Skeletal muscle satellite cell (primary cell): ENCODE results near the gene ZNF488.

Experiments
- H3K27me3 ChIP-seq: 2 replicates; pipeline ENCODE4 v1.7.0; 2013; ENCODE audit warnings: low read length; ENCODE audit not compliant: control insufficient read depth, insufficient read depth
- H3K36me3 ChIP-seq: 2 replicates; pipeline ENCODE4 v1.7.0; 2013; ENCODE audit warnings: mild to moderate bottlenecking, control low read depth, low read length; ENCODE audit not compliant: insufficient read depth
- H3K4me1 ChIP-seq: 2 replicates; pipeline ENCODE4 v1.7.0; 2013; ENCODE audit warnings: low read length; ENCODE audit not compliant: control insufficient read depth, insufficient read depth
- H3K4me2 ChIP-seq: 2 replicates; pipeline ENCODE4 v1.7.0; 2013; ENCODE audit warnings: mild to moderate bottlenecking, low read length
- H3K4me3 ChIP-seq: 2 replicates; pipeline ENCODE4 v1.7.0; 2013; ENCODE audit warnings: low read length
- H3K9ac ChIP-seq: 2 replicates; pipeline ENCODE4 v1.7.0; 2013; ENCODE audit warnings: mild to moderate bottlenecking, low read depth, low read length, moderate library complexity
- H3K9me3 ChIP-seq: replicated peaks from 2 replicates; pipeline ENCODE4 v1.7.0; 2013; ENCODE audit warnings: mild to moderate bottlenecking, control low read depth, low read length

Gene ZNF488

GRCh38 chr10:47379445-47379785, 4.7 kb downstream of the ZNF488 start:
- Histone ChIP-seq H3K27me3 (peaks cover 87% of the 10 kb centered on the region), H3K36me3 (no peaks in the 10 kb centered on the region), H3K9ac (no peak overlapping the region), H3K4me3 (no peak overlapping the region), H3K4me2 (no peak overlapping the region), H3K4me1 (peaks cover 4% of the 10 kb centered on the region), H3K9me3 (no peaks in the 10 kb centered on the region)

GRCh38 chr10:47378606-47379444, 5.3 kb downstream of the ZNF488 start:
- Histone ChIP-seq H3K9me3 (no peaks in the 10 kb centered on the region), H3K36me3 (no peaks in the 10 kb centered on the region), H3K9ac (no peak overlapping the region), H3K4me1 (peaks cover 2% of the 10 kb centered on the region), H3K4me3 (no peak overlapping the region), H3K27me3 (peaks cover 90% of the 10 kb centered on the region), H3K4me2 (no peak overlapping the region)

DNA sequence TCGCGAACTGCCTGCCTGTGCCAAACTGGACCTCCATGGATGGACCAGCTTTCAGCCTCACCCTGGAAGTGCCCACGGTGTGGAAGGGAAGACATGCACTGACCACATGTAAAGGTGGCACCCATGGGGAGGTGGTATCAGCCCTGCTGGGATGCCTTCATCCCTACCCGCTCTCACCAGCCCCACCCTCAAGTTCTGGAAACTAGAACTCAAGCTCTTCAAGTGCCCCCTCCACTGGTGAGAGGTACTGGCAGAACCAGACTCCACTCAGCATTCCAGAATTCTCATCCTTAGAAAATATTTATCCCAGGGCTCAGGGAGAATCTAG, 5.9 kb downstream of the ZNF488 start:
- Histone ChIP-seq H3K9me3 (no peaks in the 10 kb centered on the region), H3K9ac (no peak overlapping the region), H3K4me1 (no peaks in the 10 kb centered on the region), H3K4me2 (no peak overlapping the region), H3K4me3 (no peak overlapping the region), H3K27me3 (peaks cover 90% of the 10 kb centered on the region), H3K36me3 (no peaks in the 10 kb centered on the region)

DNA sequence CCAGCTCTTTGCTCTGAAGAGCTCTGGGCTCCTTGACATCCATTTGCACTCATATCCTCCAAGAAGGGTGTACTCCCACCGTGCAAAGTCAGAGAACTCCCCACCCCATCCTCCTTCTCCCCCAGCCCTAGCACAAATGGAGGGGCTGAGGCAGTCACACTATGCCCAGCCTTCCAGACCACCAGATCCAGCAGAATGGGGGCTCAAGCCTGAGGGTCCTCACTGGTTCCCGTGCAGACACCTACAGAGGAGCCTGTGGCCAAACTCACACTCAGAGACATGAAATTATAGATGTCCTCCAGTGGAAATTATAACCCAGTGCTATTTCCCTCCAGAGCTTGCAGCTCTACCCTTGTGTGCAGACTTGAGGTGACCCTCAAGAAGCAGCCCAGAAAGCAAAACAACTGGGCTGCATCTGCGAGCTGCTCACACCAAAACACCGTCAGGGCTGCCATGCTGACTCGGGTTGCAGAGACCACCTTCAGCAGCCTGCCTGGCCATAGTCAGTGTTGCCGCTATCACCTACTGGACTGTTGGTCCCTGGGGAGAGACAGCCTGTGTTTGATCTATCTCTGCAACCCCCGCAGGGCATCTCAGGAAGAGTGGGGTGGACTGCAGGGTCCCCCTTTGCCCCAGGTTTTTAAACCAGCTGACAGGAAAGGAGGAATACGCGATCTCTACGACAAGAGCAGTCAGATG, 7.4 kb downstream of the ZNF488 start:
- Histone ChIP-seq H3K4me1 (no peaks in the 10 kb centered on the region), H3K4me2 (no peak overlapping the region), H3K9me3 (no peaks in the 10 kb centered on the region), H3K27me3 (peaks cover 83% of the 10 kb centered on the region), H3K9ac (no peak overlapping the region), H3K4me3 (no peak overlapping the region), H3K36me3 (no peaks in the 10 kb centered on the region)

- Histone ChIP-seq H3K36me3 (no peaks in the 10 kb centered on the region), H3K4me1 (no peaks in the 10 kb centered on the region), H3K27me3 (peaks cover 66% of the 10 kb centered on the region), H3K4me2 (no peak overlapping the region), H3K9ac (no peak overlapping the region), H3K9me3 (no peaks in the 10 kb centered on the region), H3K4me3 (no peak overlapping the region)
Observed at GRCh38 chr10:47374611-47375536, 9.2 kb downstream of the ZNF488 start.

DNA sequence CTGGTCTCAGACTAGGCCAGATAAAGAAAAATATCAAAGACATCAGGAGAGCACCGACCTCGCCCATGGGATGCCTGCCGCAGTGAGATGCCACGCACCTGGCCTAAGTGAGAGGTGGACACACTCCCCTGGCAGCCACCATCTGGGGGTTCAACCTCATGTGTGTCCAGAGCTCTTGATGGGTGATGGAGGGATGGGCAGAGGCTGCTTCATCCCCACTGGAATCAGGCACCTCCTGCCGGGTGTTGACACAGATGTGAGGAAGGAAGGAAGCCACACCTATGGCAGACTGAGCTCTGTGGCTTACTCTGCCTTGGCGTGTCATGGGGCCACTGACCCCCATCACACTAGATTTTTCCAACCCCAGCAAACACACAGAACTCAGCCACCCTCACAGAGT, 11.4 kb downstream of the ZNF488 start:
- no peak overlapping the region for H3K4me3 ChIP-seq
- no peak overlapping the region for H3K4me2 ChIP-seq
- H3K36me3 ChIP-seq: no peaks in the 10 kb centered on the region
- no peaks in the 10 kb centered on the region for H3K9me3 ChIP-seq
- H3K4me1 ChIP-seq: no peaks in the 10 kb centered on the region
- H3K9ac ChIP-seq: no peak overlapping the region
- H3K27me3 ChIP-seq: peaks cover 45% of the 10 kb centered on the region

DNA sequence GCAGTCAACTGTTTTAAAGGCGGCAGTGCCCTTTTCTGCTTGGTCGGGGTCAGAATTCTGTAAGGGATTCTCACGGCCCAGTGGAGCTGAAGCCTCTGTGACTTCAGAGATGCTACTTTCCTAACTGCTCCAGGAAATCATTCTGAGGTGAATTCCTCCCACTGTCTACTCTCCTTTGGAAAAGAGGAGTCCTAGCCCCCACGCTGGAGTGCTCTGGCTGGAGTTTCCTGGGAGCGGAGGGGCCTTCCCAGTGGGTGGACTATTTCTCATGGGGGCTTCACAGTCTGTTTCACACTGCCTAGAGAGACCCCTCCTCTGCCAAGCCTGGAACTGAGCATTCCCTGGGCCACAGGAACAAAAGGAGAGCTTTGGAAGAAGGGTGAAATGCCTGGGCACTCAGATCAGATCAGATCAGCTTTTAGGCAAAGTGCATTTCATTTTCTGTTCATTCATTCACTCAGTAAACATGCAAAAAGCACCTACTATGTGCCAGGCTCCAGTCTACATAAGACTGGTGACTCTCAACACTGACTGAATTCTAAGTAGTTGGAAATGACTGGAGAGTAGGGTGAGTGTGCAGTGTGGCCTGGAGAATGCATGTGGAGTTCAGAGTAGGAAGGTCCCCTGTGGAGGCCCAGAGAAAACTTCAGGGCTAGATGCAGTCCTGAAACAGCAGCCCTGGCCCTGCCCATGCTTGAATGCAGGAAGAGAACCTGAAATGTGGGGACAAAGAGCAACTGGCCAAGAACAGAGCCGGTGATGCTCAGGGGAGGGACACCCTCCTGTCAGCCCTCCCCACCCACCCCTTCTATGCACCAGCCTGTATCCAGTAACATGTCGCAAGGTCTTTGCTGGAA, 12.2 kb downstream of the ZNF488 start:
- Histone ChIP-seq H3K4me2 (no peak overlapping the region), H3K9me3 (no peaks in the 10 kb centered on the region), H3K36me3 (no peaks in the 10 kb centered on the region), H3K27me3 (peaks cover 44% of the 10 kb centered on the region), H3K4me1 (no peaks in the 10 kb centered on the region), H3K4me3 (no peak overlapping the region), H3K9ac (no peak overlapping the region)

- Histone ChIP-seq H3K4me1 (no peaks in the 10 kb centered on the region), H3K4me2 (no peak overlapping the region), H3K9me3 (no peaks in the 10 kb centered on the region), H3K4me3 (no peak overlapping the region), H3K27me3 (peaks cover 43% of the 10 kb centered on the region), H3K9ac (no peak overlapping the region), H3K36me3 (no peaks in the 10 kb centered on the region)
Observed at GRCh38 chr10:47370878-47371277, 13.2 kb downstream of the ZNF488 start.

- Histone ChIP-seq H3K4me3 (no peak overlapping the region), H3K4me2 (no peak overlapping the region), H3K4me1 (no peaks in the 10 kb centered on the region), H3K36me3 (no peaks in the 10 kb centered on the region), H3K9me3 (no peaks in the 10 kb centered on the region), H3K9ac (no peak overlapping the region), H3K27me3 (peaks cover 46% of the 10 kb centered on the region)
Observed at GRCh38 chr10:47370015-47370767, 13.9 kb downstream of the ZNF488 start.

GRCh38 chr10:47369251-47369894, 14.7 kb downstream of the ZNF488 start:
- Histone ChIP-seq H3K27me3 (peaks cover 48% of the 10 kb centered on the region), H3K4me3 (no peak overlapping the region), H3K4me1 (no peaks in the 10 kb centered on the region), H3K4me2 (no peak overlapping the region), H3K36me3 (no peaks in the 10 kb centered on the region), H3K9ac (no peak overlapping the region), H3K9me3 (no peaks in the 10 kb centered on the region)
